Astrocyte (in vitro differentiated cells and primary cell): ENCODE measurements around the gene AMPD2.

Source experiments
- EZH2 ChIP-seq: IDR thresholded peaks from 2 replicates; pipeline ENCODE4 v1.6.1; 2012; ENCODE audit warnings: mild to moderate bottlenecking, low read length, inconsistent platforms; ENCODE audit not compliant: insufficient read depth
- TF ChIP-seq, protein P1 (sequence below): IDR thresholded peaks from 2 replicates; pipeline ENCODE4 v1.5.1; 2011; ENCODE audit warnings: low read depth, mild to moderate bottlenecking, inconsistent platforms, low read length, moderate library complexity; ENCODE audit not compliant: insufficient read depth

DNA sequence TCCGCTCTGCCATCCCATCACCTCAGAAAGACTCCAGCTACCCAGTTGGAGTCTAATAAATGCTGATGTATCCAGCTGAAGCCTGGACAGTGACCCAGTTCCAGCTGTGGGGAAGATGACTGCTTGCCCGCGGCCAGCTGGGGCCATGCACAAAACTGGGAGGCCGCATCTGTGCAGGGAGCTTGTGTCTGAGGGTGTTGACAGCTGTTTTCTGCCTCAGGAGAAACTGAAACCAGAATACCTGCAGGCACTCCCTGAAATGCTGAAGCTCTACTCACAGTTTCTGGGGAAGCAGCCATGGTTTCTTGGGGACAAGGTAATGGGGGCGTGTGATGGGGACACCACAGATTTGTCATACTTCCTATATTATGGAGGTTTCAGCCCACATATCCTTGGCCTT, 51.4 kb downstream of the AMPD2 start:
- TF ChIP-seq, protein P1, sequence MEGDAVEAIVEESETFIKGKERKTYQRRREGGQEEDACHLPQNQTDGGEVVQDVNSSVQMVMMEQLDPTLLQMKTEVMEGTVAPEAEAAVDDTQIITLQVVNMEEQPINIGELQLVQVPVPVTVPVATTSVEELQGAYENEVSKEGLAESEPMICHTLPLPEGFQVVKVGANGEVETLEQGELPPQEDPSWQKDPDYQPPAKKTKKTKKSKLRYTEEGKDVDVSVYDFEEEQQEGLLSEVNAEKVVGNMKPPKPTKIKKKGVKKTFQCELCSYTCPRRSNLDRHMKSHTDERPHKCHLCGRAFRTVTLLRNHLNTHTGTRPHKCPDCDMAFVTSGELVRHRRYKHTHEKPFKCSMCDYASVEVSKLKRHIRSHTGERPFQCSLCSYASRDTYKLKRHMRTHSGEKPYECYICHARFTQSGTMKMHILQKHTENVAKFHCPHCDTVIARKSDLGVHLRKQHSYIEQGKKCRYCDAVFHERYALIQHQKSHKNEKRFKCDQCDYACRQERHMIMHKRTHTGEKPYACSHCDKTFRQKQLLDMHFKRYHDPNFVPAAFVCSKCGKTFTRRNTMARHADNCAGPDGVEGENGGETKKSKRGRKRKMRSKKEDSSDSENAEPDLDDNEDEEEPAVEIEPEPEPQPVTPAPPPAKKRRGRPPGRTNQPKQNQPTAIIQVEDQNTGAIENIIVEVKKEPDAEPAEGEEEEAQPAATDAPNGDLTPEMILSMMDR = no peak
- TF ChIP-seq EZH2 = no peak
